A673 (cell line): ENCODE data around the gene VRTN. TPM values are rescaled to one million over a fixed set of nuclear protein-coding genes. Genes with fewer than 3 reads are reported as not detected.

Experiments used
- Bru-seq: library from RNA; stranded (reverse); fragments of 400-500 nt; gene quantifications from one replicate; lab custom pipeline; 2021; lab: Mats Ljungman, UMichigan
- BruChase-seq, 2 experiments: library from RNA; stranded (reverse); fragments of 400-500 nt; gene quantifications; one replicate each; lab custom pipeline; 2021; lab: Mats Ljungman, UMichigan
- BruUV-seq: library from RNA; stranded (reverse); fragments of 400-500 nt; replicated peaks from 2 replicates; lab custom pipeline; 2021; lab: Mats Ljungman, UMichigan
- CTCF ChIA-PET: fragments of 300-600 bp; sonication (Branson Sonifier 250); formaldehyde crosslinking; loops from one replicate; lab custom pipeline; 2022; ENCODE audit warnings: antibody characterized with exemption; lab: Charles Lee
- POLR2A ChIA-PET: fragments of 300-600 bp; sonication (Branson Sonifier 250); formaldehyde crosslinking; loops from one replicate; lab custom pipeline; 2022; ENCODE audit warnings: antibody characterized with exemption; ENCODE audit not compliant: low non-redundant PET; lab: Charles Lee
- DNase-seq: peaks from one replicate; pipeline ENCODE4 v3.0.0-alpha.2; 2015; ENCODE audit warnings: low spot score
- H3K27ac ChIP-seq: fragments of 200-600 bp; sonication (generic); 2 replicates; pipeline ENCODE4 v1.5.1; 2016; ENCODE audit warnings: mixed run types, low read depth, mild to moderate bottlenecking, mixed read lengths, antibody characterized with exemption, low read length; ENCODE audit not compliant: poor library complexity, severe bottlenecking
- H3K27me3 ChIP-seq: fragments of 200-600 bp; sonication (generic); replicated peaks from 2 replicates; pipeline ENCODE4 v1.6.1; 2017; ENCODE audit warnings: mixed run types, low read depth, mild to moderate bottlenecking, mixed read lengths, antibody characterized with exemption, low read length; ENCODE audit not compliant: insufficient read depth, poor library complexity
- H3K36me3 ChIP-seq: fragments of 200-600 bp; sonication (generic); 2 replicates; pipeline ENCODE4 v1.6.1; 2016; ENCODE audit warnings: mixed run types, mild to moderate bottlenecking, mixed read lengths, antibody characterized with exemption, low read length; ENCODE audit not compliant: insufficient read depth, poor library complexity, severe bottlenecking
- H3K4me1 ChIP-seq: fragments of 200-600 bp; sonication (generic); 2 replicates; pipeline ENCODE4 v1.6.1; 2017; ENCODE audit warnings: mixed run types, mild to moderate bottlenecking, mixed read lengths, antibody characterized with exemption, low read length; ENCODE audit not compliant: insufficient read depth, poor library complexity, severe bottlenecking
- H3K4me3 ChIP-seq: fragments of 200-600 bp; sonication (generic); 2 replicates; pipeline ENCODE4 v1.5.1; 2016; ENCODE audit warnings: low read depth, mixed run types, mild to moderate bottlenecking, mixed read lengths, low read length; ENCODE audit not compliant: poor library complexity, severe bottlenecking
- H3K9me3 ChIP-seq: fragments of 200-600 bp; sonication (generic); 2 replicates; pipeline ENCODE4 v1.6.1; 2016; ENCODE audit warnings: mixed run types, low read depth, mild to moderate bottlenecking, mixed read lengths, antibody characterized with exemption, low read length; ENCODE audit not compliant: poor library complexity, severe bottlenecking
- CTCF ChIP-seq: fragments of 300-800, 200-600 bp; sonication (generic); conservative IDR thresholded peaks from 2 replicates; pipeline ENCODE4 v1.5.1; 2017; ENCODE audit warnings: low read depth, mild to moderate bottlenecking, antibody characterized with exemption, low read length, moderate library complexity, mixed read lengths
- EZH2 ChIP-seq: fragments of 200-600 bp; sonication (generic); IDR thresholded peaks from 2 replicates; pipeline ENCODE4 v1.6.1; 2017; ENCODE audit warnings: borderline replicate concordance, low read depth, mild to moderate bottlenecking, mixed read lengths, antibody characterized with exemption, low read length; ENCODE audit not compliant: poor library complexity, severe bottlenecking
- intact Hi-C: fragments of 100-400 bp; cut with micrococcal nuclease; formaldehyde crosslinking; loops from one replicate; pipeline ENCODE4 v1.10.0; 2022; ENCODE audit not compliant: unreplicated experiment
- long read RNA-seq: library from polyadenylated mRNA; stranded (forward); transcript quantifications from one replicate; pipeline ENCODE4 v2.0.0, GENCODE V29; 2022
- total RNA-seq: library from RNA; stranded (reverse); gene quantifications from 2 replicates; pipeline ENCODE4 v1.2.3, GENCODE V29; 2021

The VRTN gene
- not detected in 2 replicates for total RNA-seq
- not detected for Bru-seq, nascent RNA
- BruChase-seq, experiment 1, labeled RNA remaining after a 2-hour chase: not detected
- BruChase-seq, experiment 2, labeled RNA remaining after a 6-hour chase: not detected
- long read RNA-seq: 0 reads

DNA sequence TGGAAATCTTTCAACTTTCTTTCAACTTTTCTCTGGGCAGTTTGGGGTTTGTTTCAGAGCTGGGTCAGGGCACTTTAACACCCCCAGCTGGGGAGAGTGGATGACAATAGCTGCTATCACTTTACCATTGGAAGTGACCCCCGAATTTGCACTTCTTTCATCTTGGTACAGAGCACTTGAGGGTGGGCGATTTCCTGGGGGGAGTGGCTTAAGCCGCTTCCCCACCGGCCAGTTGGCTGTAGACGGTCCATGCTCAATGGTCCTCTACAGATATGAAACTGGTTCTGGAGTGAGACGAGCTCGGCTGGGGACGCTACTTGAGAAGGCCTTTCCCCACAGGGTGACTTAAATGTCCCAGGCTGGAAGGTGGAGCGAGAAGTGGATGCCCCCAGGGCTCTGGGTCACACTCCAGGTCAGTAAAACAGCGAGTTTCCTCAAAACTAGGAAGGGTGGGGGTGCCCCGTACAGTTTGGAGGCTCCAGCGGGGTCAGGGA is at the start of gene VRTN:
TSS of gene VRTN (plus strand) at position 231 of the 494 bp plus-strand sequence. CDS start 8,313 bp downstream, outside the sequence.
- H3K4me3 ChIP-seq: no peak within 1 kb of the TSS
- no peak for TF ChIP-seq CTCF
- no peak for TF ChIP-seq EZH2
- ChIA-PET CTCF (interaction anchor here (0.6 kb wide), 1 partner anchor 13 kb away, joined by 5 read pairs; no protein-coding TSS in a partner anchor), POLR2A (no interaction called here)
- intact Hi-C loops: no loop called here
- no peak within 1 kb of the TSS for H3K27ac ChIP-seq
- H3K9me3 ChIP-seq: no peaks in the 10 kb centered on the region
- no peaks in the 10 kb centered on the region for H3K36me3 ChIP-seq
- no peak for DNase-seq
- H3K27me3 ChIP-seq: no peaks in the 10 kb centered on the region
- H3K4me1 ChIP-seq: no peaks in the 10 kb centered on the region
- no TSS peak for BruUV-seq

DNA sequence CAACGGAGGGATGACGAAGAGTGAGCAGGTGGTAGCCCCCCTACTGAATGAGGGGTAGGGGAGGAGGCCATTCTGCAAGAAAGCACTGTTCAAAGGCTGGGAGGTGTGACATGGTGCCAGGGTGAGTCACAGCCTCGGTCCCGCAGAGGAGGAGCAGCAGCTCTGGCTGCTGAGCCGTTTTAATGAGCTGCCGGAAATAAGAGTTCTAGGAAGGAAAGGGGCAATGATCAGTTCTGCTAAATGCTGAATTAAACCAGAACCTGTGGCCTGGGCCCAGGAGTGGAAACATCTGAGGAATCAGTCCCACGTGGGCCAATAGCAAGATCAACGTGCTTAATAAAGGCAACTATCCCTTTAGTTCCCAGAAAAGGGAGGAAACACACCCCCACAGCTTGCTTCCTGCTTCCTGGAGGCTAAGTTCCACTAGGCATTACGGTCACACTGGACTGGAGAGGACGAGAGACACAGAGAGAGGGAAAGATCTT is 49.2 kb upstream of the VRTN start:
- BruUV-seq: no TSS peak
- POLR2A ChIA-PET: no interaction called here
- H3K4me1 ChIP-seq: peaks cover 5% of the 10 kb centered on the region

GRCh38 chr14:74301594-74302151 is 46.6 kb upstream of the VRTN start:
- Histone ChIP-seq H3K27ac (no peak overlapping the region), H3K27me3 (no peaks in the 10 kb centered on the region), H3K4me3 (peak overlapping the region; percentile 83), H3K36me3 (peaks cover 6% of the 10 kb centered on the region), H3K4me1 (peaks cover 5% of the 10 kb centered on the region), H3K9me3 (no peaks in the 10 kb centered on the region)
- intact Hi-C loops: no loop called here
- CTCF ChIA-PET: interaction anchor here (0.5 kb wide), 1 partner anchor 134 kb away, joined by 8 read pairs; no protein-coding TSS in a partner anchor
- BruUV-seq: TSS peak; percentile 54
- POLR2A ChIA-PET: no interaction called here
- DNase-seq: no peak
- TF ChIP-seq EZH2: no peak
- TF ChIP-seq CTCF: no peak

More for the DNA sequence above, 49.2 kb upstream of the VRTN start:
- DNase-seq: peak; percentile 72
- intact Hi-C loops: no loop called here
- Histone ChIP-seq H3K9me3 (no peaks in the 10 kb centered on the region), H3K27ac (peak overlapping the region; percentile 62), H3K27me3 (no peaks in the 10 kb centered on the region), H3K4me3 (no peak overlapping the region), H3K36me3 (peaks cover 6% of the 10 kb centered on the region)
- CTCF ChIA-PET: interaction anchor here (0.5 kb wide), 1 partner anchor 8 kb away, joined by 6 read pairs; no protein-coding TSS in a partner anchor
- TF ChIP-seq EZH2 (no peak), CTCF (no peak)
